Neural cell (in vitro differentiated cells): ENCODE results near the gene ANKRD2. TPM values are rescaled to one million over a fixed set of nuclear protein-coding genes. Genes with fewer than 3 reads are reported as not detected.

Experiments used
- H2AFZ ChIP-seq: fragments of 200-600, 300-800 bp; sonication (generic), shearing (Covaris generic); 2 replicates; pipeline ENCODE4 v1.6.0; 2014; ENCODE audit warnings: low read depth, mild to moderate bottlenecking, antibody characterized with exemption, low read length, moderate library complexity
- H3F3A ChIP-seq: fragments of 200-600 bp; shearing (Covaris generic); 2 replicates; pipeline ENCODE4 v1.6.1; 2016; ENCODE audit warnings: mild to moderate bottlenecking, moderate library complexity, mixed read lengths, antibody characterized with exemption, low read length; ENCODE audit not compliant: insufficient read depth, poor library complexity, severe bottlenecking
- H3K27ac ChIP-seq: fragments of 200-600, 300-800 bp; sonication (generic), shearing (Covaris generic); 2 replicates; pipeline ENCODE4 v1.5.1; 2014; ENCODE audit warnings: mild to moderate bottlenecking, low read length, moderate library complexity
- H3K27me3 ChIP-seq: fragments of 300-800, 200-600 bp; sonication (generic), shearing (Covaris generic); 2 replicates; pipeline ENCODE4 v1.6.0; 2014; ENCODE audit warnings: mild to moderate bottlenecking, low read depth, low read length, moderate library complexity; ENCODE audit not compliant: insufficient read depth
- H3K36me3 ChIP-seq: fragments of 300-800, 200-600 bp; sonication (generic), shearing (Covaris generic); 2 replicates; pipeline ENCODE4 v1.5.1; 2014; ENCODE audit warnings: mild to moderate bottlenecking, antibody characterized with exemption, low read length, moderate library complexity; ENCODE audit not compliant: insufficient read depth
- H3K4me2 ChIP-seq: fragments of 300-800, 200-600 bp; sonication (generic), shearing (Covaris generic); 2 replicates; pipeline ENCODE4 v1.6.0; 2014; ENCODE audit warnings: mild to moderate bottlenecking, low read length
- H3K4me3 ChIP-seq: fragments of 300-800, 200-600 bp; sonication (generic), shearing (Covaris generic); 2 replicates; pipeline ENCODE4 v1.5.1; 2014; ENCODE audit warnings: mild to moderate bottlenecking, low read length, moderate library complexity
- H3K79me2 ChIP-seq: fragments of 200-600 bp; shearing (Covaris generic); replicated peaks from 2 replicates; pipeline ENCODE4 v1.6.0; 2014; ENCODE audit warnings: mild to moderate bottlenecking, low read length, moderate library complexity; ENCODE audit not compliant: insufficient read depth
- H3K9ac ChIP-seq: fragments of 300-800, 200-600 bp; sonication (generic), shearing (Covaris generic); 2 replicates; pipeline ENCODE4 v1.6.1; 2016; ENCODE audit warnings: mild to moderate bottlenecking, low read length, mixed read lengths
- H3K9me2 ChIP-seq: fragments of 200-600 bp; shearing (Covaris generic); 2 replicates; pipeline ENCODE4 v1.6.1; 2016; ENCODE audit warnings: mild to moderate bottlenecking, low read length, mixed read lengths; ENCODE audit not compliant: insufficient read depth
- H3K9me3 ChIP-seq: fragments of 200-600, 300-800 bp; sonication (generic), shearing (Covaris generic); 2 replicates; pipeline ENCODE4 v1.6.1; 2016; ENCODE audit warnings: mild to moderate bottlenecking, mixed run types, low read length, moderate library complexity, mixed read lengths
- H4K20me1 ChIP-seq: fragments of 200-600 bp; shearing (Covaris generic); 2 replicates; pipeline ENCODE4 v1.6.1; 2016; ENCODE audit warnings: mild to moderate bottlenecking, mixed run types; ENCODE audit not compliant: insufficient read depth
- CTCF ChIP-seq: fragments of 450-650 bp; IDR thresholded peaks from 2 replicates; pipeline ENCODE4 v1.5.1; 2014; ENCODE audit warnings: antibody characterized with exemption, mild to moderate bottlenecking, moderate library complexity; ENCODE audit not compliant: poor library complexity, severe bottlenecking
- EP300 ChIP-seq: fragments of 450-650 bp; conservative IDR thresholded peaks from 2 replicates; pipeline ENCODE4 v1.6.1; 2014; ENCODE audit warnings: antibody characterized with exemption, mild to moderate bottlenecking, moderate library complexity; ENCODE audit not compliant: poor library complexity, severe bottlenecking
- EZH2 ChIP-seq: fragments of 200-600, 300-800 bp; shearing (Covaris generic), sonication (generic); IDR thresholded peaks from 2 replicates; pipeline ENCODE4 v1.6.1; 2014; ENCODE audit warnings: antibody characterized with exemption, low read length, borderline replicate concordance, mild to moderate bottlenecking; ENCODE audit not compliant: insufficient read depth, poor library complexity, severe bottlenecking
- MXI1 ChIP-seq: fragments of 450-650 bp; conservative IDR thresholded peaks from 2 replicates; pipeline ENCODE4 v1.6.1; 2014; ENCODE audit warnings: antibody characterized with exemption, mild to moderate bottlenecking; ENCODE audit not compliant: poor library complexity, severe bottlenecking
- POLR2AphosphoS5 ChIP-seq: IDR thresholded peaks from 2 replicates; pipeline ENCODE4 v1.6.1; 2012
- RAD21 ChIP-seq: fragments of 450-650 bp; conservative IDR thresholded peaks from 2 replicates; pipeline ENCODE4 v1.6.1; 2014; ENCODE audit warnings: antibody characterized with exemption, mild to moderate bottlenecking, moderate library complexity
- REST ChIP-seq: IDR thresholded peaks from 2 replicates; pipeline ENCODE4 v1.6.1; 2012; ENCODE audit warnings: borderline replicate concordance
- SMC3 ChIP-seq: fragments of 450-650 bp; conservative IDR thresholded peaks from 2 replicates; pipeline ENCODE4 v1.6.1; 2014; ENCODE audit warnings: antibody characterized with exemption, mild to moderate bottlenecking, moderate library complexity; ENCODE audit not compliant: poor library complexity
- TAF1 ChIP-seq: IDR thresholded peaks from 2 replicates; pipeline ENCODE4 v1.6.1; 2012; ENCODE audit warnings: low read depth
- polyA plus RNA-seq: library from polyadenylated mRNA; depleted of rRNA; stranded (reverse); fragments of >200 nt; gene quantifications from 2 replicates; pipeline ENCODE4 v1.2.3, GENCODE V29; 2014

The ANKRD2 gene
- polyA plus RNA-seq, 1 donor from 2014 or later, result not detected

GRCh38 chr10:97618285-97618684, 45.7 kb downstream of the ANKRD2 start:
- H3K4me3 ChIP-seq, result no peak overlapping the region
- H3K36me3 ChIP-seq, result no peaks in the 10 kb centered on the region
- H3K27me3 ChIP-seq, result no peaks in the 10 kb centered on the region
- TF ChIP-seq EZH2, result no peak
- no peak overlapping the region for H3K4me2 ChIP-seq
- no peaks in the 10 kb centered on the region for H3K9me3 ChIP-seq
- no peaks in the 10 kb centered on the region for H3F3A ChIP-seq
- H3K27ac ChIP-seq, result no peak overlapping the region
- H2AFZ ChIP-seq, result no peak overlapping the region
- H3K9me2 ChIP-seq, result no peaks in the 10 kb centered on the region
- no peak overlapping the region for H3K9ac ChIP-seq
- no peaks in the 10 kb centered on the region for H3K79me2 ChIP-seq
- H4K20me1 ChIP-seq, result no peaks in the 10 kb centered on the region

GRCh38 chr10:97618733-97619132, 46.2 kb downstream of the ANKRD2 start:
- TF ChIP-seq SMC3 (no peak), TAF1 (no peak), POLR2AphosphoS5 (no peak), REST (no peak), MXI1 (no peak)
- H3K4me3 ChIP-seq, result no peak overlapping the region
- no peak overlapping the region for H2AFZ ChIP-seq
- H3K27me3 ChIP-seq, result no peaks in the 10 kb centered on the region
- H3K9me2 ChIP-seq, result no peaks in the 10 kb centered on the region
- no peak overlapping the region for H3K27ac ChIP-seq
- no peak overlapping the region for H3K9ac ChIP-seq
- H4K20me1 ChIP-seq, result no peaks in the 10 kb centered on the region
- no peaks in the 10 kb centered on the region for H3K36me3 ChIP-seq
- H3K4me2 ChIP-seq, result no peak overlapping the region
- no peaks in the 10 kb centered on the region for H3K9me3 ChIP-seq
- no peaks in the 10 kb centered on the region for H3F3A ChIP-seq
- H3K79me2 ChIP-seq, result no peaks in the 10 kb centered on the region

- H3K9me3 ChIP-seq, result no peaks in the 10 kb centered on the region
- no peak overlapping the region for H3K4me3 ChIP-seq
- no peaks in the 10 kb centered on the region for H3K36me3 ChIP-seq
- no peaks in the 10 kb centered on the region for H3K27me3 ChIP-seq
- no peak for TF ChIP-seq MXI1
- no peaks in the 10 kb centered on the region for H4K20me1 ChIP-seq
- H3K9me2 ChIP-seq, result no peaks in the 10 kb centered on the region
- no peak overlapping the region for H3K4me2 ChIP-seq
- no peaks in the 10 kb centered on the region for H3F3A ChIP-seq
- H3K27ac ChIP-seq, result no peak overlapping the region
- no peak overlapping the region for H3K9ac ChIP-seq
- H3K79me2 ChIP-seq, result peaks cover 4% of the 10 kb centered on the region
- no peak overlapping the region for H2AFZ ChIP-seq
These were observed 50.7 kb downstream of the ANKRD2 start for GRCh38 chr10:97623277-97623676.

- no peaks in the 10 kb centered on the region for H4K20me1 ChIP-seq
- H3K27ac ChIP-seq, result no peak overlapping the region
- H3K9ac ChIP-seq, result no peak overlapping the region
- H3K27me3 ChIP-seq, result no peaks in the 10 kb centered on the region
- no peak overlapping the region for H3K4me3 ChIP-seq
- H3F3A ChIP-seq, result no peaks in the 10 kb centered on the region
- no peak overlapping the region for H2AFZ ChIP-seq
- TF ChIP-seq CTCF, result no peak
- no peak for TF ChIP-seq EP300
- TF ChIP-seq EZH2, result no peak
- no peak for TF ChIP-seq MXI1
- TF ChIP-seq TAF1, result no peak
- no peak for TF ChIP-seq RAD21
- no peak for TF ChIP-seq REST
- TF ChIP-seq POLR2AphosphoS5, result no peak
- no peak for TF ChIP-seq SMC3
- no peak overlapping the region for H3K4me2 ChIP-seq
- H3K36me3 ChIP-seq, result no peaks in the 10 kb centered on the region
- H3K9me3 ChIP-seq, result no peaks in the 10 kb centered on the region
- no peaks in the 10 kb centered on the region for H3K9me2 ChIP-seq
- H3K79me2 ChIP-seq, result peaks cover 29% of the 10 kb centered on the region
These were observed 55.2 kb downstream of the ANKRD2 start for GRCh38 chr10:97627731-97628130.
